Fibroblast of lung (primary cell): ENCODE measurements around the gene LMNTD1. TPM values are rescaled to one million over a fixed set of nuclear protein-coding genes. Genes with fewer than 3 reads are reported as not detected.

Experiments
- DNase-seq, 2 donors: peaks; one replicate each; pipeline versions ENCODE4 v3.0.0 to v3.0.0-alpha.2; 2010; ENCODE audit warnings: low read depth in 2 of 2
- H2AFZ ChIP-seq: 2 replicates; pipeline ENCODE4 v1.5.1; 2012; ENCODE audit warnings: low read length, control low read depth, inconsistent platforms
- H3K27ac ChIP-seq: 2 replicates; pipeline ENCODE4 v1.5.1; 2011; ENCODE audit warnings: low read length, control low read depth; ENCODE audit not compliant: insufficient read depth
- H3K27me3 ChIP-seq: 2 replicates; pipeline ENCODE4 v1.5.1; 2011; ENCODE audit warnings: mild to moderate bottlenecking, low read length; ENCODE audit not compliant: control insufficient read depth, insufficient read depth
- H3K36me3 ChIP-seq: 2 replicates; pipeline ENCODE4 v1.5.1; 2011; ENCODE audit warnings: low read length; ENCODE audit not compliant: control insufficient read depth, insufficient read depth
- H3K4me1 ChIP-seq: 2 replicates; pipeline ENCODE4 v1.5.1; 2011; ENCODE audit warnings: low read length; ENCODE audit not compliant: control insufficient read depth, insufficient read depth; ENCODE audit errors: extremely low read depth
- H3K4me2 ChIP-seq: 2 replicates; pipeline ENCODE4 v1.5.1; 2011; ENCODE audit warnings: low read length, control low read depth; ENCODE audit not compliant: insufficient read depth; ENCODE audit errors: extremely low read depth
- H3K4me3 ChIP-seq, 4 experiments: fragments of 200-600 bp in 1 of 4; sonication (generic) in 1 of 4; replicated peaks in 1 of 4; 2 replicates each; pipeline ENCODE4 v1.5.1; 2011 to 2016; ENCODE audit warnings: low read length in 4 of 4, low read depth in 3 of 4, mild to moderate bottlenecking in 3 of 4, control low read depth in 2 of 4, inconsistent platforms in 1 of 4, mixed read lengths in 1 of 4; ENCODE audit not compliant: insufficient read depth in 1 of 4; ENCODE audit errors: control extremely low read depth in 1 of 4
- H3K79me2 ChIP-seq: 2 replicates; pipeline ENCODE4 v1.5.1; 2012; ENCODE audit warnings: mild to moderate bottlenecking, low read length, inconsistent platforms; ENCODE audit not compliant: control insufficient read depth, insufficient read depth
- H3K9ac ChIP-seq: 2 replicates; pipeline ENCODE4 v1.5.1; 2011; ENCODE audit warnings: mild to moderate bottlenecking, low read length, control low read depth; ENCODE audit not compliant: insufficient read depth
- H3K9me3 ChIP-seq: 2 replicates; pipeline ENCODE4 v1.5.1; 2012; ENCODE audit warnings: low read depth, low read length; ENCODE audit not compliant: control insufficient read depth, insufficient read depth
- H4K20me1 ChIP-seq: 2 replicates; pipeline ENCODE4 v1.5.1; 2011; ENCODE audit warnings: low read length; ENCODE audit not compliant: control insufficient read depth, insufficient read depth; ENCODE audit errors: extremely low read depth
- EZH2 ChIP-seq: IDR thresholded peaks from 2 replicates; pipeline ENCODE4 v1.5.1; 2012; ENCODE audit warnings: low read length, control low read depth, mild to moderate bottlenecking; ENCODE audit errors: missing control alignments
- polyA plus RNA-seq, 2 donors: library from polyadenylated mRNA; depleted of rRNA in 1 of 2; stranded (reverse) in 1 of 2; unstranded in 1 of 2; fragments of >200 nt; gene quantifications; 2 replicates each; pipeline ENCODE4 v1.2.1, GENCODE V29; 2011 to 2012; ENCODE audit warnings: missing spikeins in 1 of 2
- total RNA-seq: library from RNA; depleted of rRNA; stranded (reverse); fragments of >200 nt; gene quantifications from 2 replicates; pipeline ENCODE4 v1.2.1, GENCODE V29; 2014
- TF ChIP-seq, protein P1 (sequence below), 2 donors: IDR thresholded peaks in 1 of 2; conservative IDR thresholded peaks in 1 of 2; 1 replicate in 1 of 2; 2 replicates in 1 of 2; pipeline ENCODE4 v1.5.1; 2011 to 2012; ENCODE audit warnings: low read length in 2 of 2, control low read depth in 1 of 2, inconsistent platforms in 1 of 2, low read depth in 1 of 2, mild to moderate bottlenecking in 1 of 2

Gene LMNTD1
- total and polyA plus RNA-seq, 2 donors (not counting 1 experiment from before 2014, with no cell fraction given) = not detected

- Histone ChIP-seq H3K9ac (no peak overlapping the region), H4K20me1 (no peaks in the 10 kb centered on the region), H3K4me3 (no peak overlapping the region), H3K9me3 (no peaks in the 10 kb centered on the region), H2AFZ (no peak overlapping the region), H3K4me2 (no peak overlapping the region), H3K36me3 (no peaks in the 10 kb centered on the region), H3K79me2 (no peaks in the 10 kb centered on the region), H3K27ac (no peak overlapping the region), H3K4me1 (no peaks in the 10 kb centered on the region), H3K27me3 (no peaks in the 10 kb centered on the region)
- no peak for DNase-seq
- no peak for TF ChIP-seq EZH2
- TF ChIP-seq, protein P1, sequence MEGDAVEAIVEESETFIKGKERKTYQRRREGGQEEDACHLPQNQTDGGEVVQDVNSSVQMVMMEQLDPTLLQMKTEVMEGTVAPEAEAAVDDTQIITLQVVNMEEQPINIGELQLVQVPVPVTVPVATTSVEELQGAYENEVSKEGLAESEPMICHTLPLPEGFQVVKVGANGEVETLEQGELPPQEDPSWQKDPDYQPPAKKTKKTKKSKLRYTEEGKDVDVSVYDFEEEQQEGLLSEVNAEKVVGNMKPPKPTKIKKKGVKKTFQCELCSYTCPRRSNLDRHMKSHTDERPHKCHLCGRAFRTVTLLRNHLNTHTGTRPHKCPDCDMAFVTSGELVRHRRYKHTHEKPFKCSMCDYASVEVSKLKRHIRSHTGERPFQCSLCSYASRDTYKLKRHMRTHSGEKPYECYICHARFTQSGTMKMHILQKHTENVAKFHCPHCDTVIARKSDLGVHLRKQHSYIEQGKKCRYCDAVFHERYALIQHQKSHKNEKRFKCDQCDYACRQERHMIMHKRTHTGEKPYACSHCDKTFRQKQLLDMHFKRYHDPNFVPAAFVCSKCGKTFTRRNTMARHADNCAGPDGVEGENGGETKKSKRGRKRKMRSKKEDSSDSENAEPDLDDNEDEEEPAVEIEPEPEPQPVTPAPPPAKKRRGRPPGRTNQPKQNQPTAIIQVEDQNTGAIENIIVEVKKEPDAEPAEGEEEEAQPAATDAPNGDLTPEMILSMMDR (conservative IDR thresholded peaks at IDR 0.05 in 1 of 2, IDR thresholded peaks at IDR 0.05 in 1 of 2; ENCODE audit: low read depth in 1 of 2, low read length in 2 of 2) = no peak
Measured at GRCh38 chr12:25521625-25522256, 31.3 kb downstream of the LMNTD1 start.

- no peak overlapping the region for H3K27ac ChIP-seq
- H3K9me3 ChIP-seq = no peaks in the 10 kb centered on the region
- H3K36me3 ChIP-seq = no peaks in the 10 kb centered on the region
- no peak overlapping the region for H3K4me2 ChIP-seq
- H4K20me1 ChIP-seq = no peaks in the 10 kb centered on the region
- no peaks in the 10 kb centered on the region for H3K79me2 ChIP-seq
- DNase-seq = peak in 1 of 2 donors; percentile 81
- no peak overlapping the region for H2AFZ ChIP-seq
- H3K4me3 ChIP-seq = no peak overlapping the region
- no peak overlapping the region for H3K9ac ChIP-seq
- no peaks in the 10 kb centered on the region for H3K4me1 ChIP-seq
- no peaks in the 10 kb centered on the region for H3K27me3 ChIP-seq
- TF ChIP-seq, protein P1 (conservative IDR thresholded peaks at IDR 0.05 in 1 of 2, IDR thresholded peaks at IDR 0.05 in 1 of 2; ENCODE audit: low read depth in 1 of 2, low read length in 2 of 2) = no peak
- no peak for TF ChIP-seq EZH2
Measured at GRCh38 chr12:25518512-25518911, 34.6 kb downstream of the LMNTD1 start.

- no peak overlapping the region for H3K4me2 ChIP-seq
- H4K20me1 ChIP-seq = no peaks in the 10 kb centered on the region
- H3K4me1 ChIP-seq = no peaks in the 10 kb centered on the region
- no peak for DNase-seq
- H2AFZ ChIP-seq = no peak overlapping the region
- H3K9me3 ChIP-seq = no peaks in the 10 kb centered on the region
- H3K36me3 ChIP-seq = no peaks in the 10 kb centered on the region
- no peaks in the 10 kb centered on the region for H3K27me3 ChIP-seq
- H3K9ac ChIP-seq = no peak overlapping the region
- H3K27ac ChIP-seq = no peak overlapping the region
- no peaks in the 10 kb centered on the region for H3K79me2 ChIP-seq
- TF ChIP-seq, protein P1 (conservative IDR thresholded peaks at IDR 0.05 in 1 of 2, IDR thresholded peaks at IDR 0.05 in 1 of 2; ENCODE audit: low read depth in 1 of 2, low read length in 2 of 2) = no peak
- no peak for TF ChIP-seq EZH2
- no peak overlapping the region for H3K4me3 ChIP-seq
Measured at GRCh38 chr12:25504744-25505143, 48.3 kb downstream of the LMNTD1 start.
